Measurements from ENCODE around the gene HS6ST1.

DNA sequence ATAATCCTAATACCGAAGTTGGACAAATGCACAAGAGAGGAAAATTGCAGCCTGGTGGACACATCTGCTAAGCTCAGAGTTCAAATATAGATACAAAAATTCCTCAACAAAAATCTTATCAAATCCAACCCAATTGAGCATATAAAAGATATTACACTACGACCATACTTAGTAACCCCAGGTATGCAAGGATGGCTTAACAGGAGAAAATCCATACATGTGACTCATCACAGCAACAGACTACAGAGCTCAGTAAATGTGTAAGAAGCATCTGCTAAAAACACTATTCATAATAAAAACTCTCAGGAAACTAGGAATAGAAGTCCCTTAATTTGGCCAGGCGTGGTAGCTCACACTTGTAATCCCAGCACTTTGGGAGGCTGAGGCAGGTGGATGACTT is 28.3 kb downstream of the HS6ST1 start:
- TF ChIP-seq, protein P1, sequence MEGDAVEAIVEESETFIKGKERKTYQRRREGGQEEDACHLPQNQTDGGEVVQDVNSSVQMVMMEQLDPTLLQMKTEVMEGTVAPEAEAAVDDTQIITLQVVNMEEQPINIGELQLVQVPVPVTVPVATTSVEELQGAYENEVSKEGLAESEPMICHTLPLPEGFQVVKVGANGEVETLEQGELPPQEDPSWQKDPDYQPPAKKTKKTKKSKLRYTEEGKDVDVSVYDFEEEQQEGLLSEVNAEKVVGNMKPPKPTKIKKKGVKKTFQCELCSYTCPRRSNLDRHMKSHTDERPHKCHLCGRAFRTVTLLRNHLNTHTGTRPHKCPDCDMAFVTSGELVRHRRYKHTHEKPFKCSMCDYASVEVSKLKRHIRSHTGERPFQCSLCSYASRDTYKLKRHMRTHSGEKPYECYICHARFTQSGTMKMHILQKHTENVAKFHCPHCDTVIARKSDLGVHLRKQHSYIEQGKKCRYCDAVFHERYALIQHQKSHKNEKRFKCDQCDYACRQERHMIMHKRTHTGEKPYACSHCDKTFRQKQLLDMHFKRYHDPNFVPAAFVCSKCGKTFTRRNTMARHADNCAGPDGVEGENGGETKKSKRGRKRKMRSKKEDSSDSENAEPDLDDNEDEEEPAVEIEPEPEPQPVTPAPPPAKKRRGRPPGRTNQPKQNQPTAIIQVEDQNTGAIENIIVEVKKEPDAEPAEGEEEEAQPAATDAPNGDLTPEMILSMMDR (IDR thresholded peaks at IDR 0.05) = no peak
- TF ChIP-seq POLR2AphosphoS5 (IDR thresholded peaks at IDR 0.05) (no peak), POLR2A (IDR thresholded peaks at IDR 0.05) (no peak), EP300 (IDR thresholded peaks at IDR 0.05) (no peak)

Data from gastroesophageal sphincter (tissue), 3 donors.